DND-41 (cell line): ENCODE data around the gene CD37.

Experiments used
- ATAC-seq: fragments of 200-7000 bp; cut with Tn5 transposase; 3 replicates; pipeline ENCODE4 v1.9.1; 2021; ENCODE audit warnings: low read depth; ENCODE audit not compliant: insufficient read depth
- DNase-seq: peaks from one replicate; pipeline ENCODE4 v3.0.0-alpha.2; 2020
- H2AFZ ChIP-seq: 2 replicates; pipeline ENCODE4 v1.6.0; 2012; ENCODE audit warnings: low read depth, low read length
- H3K27ac ChIP-seq: 2 replicates; pipeline ENCODE4 v1.5.1; 2012; ENCODE audit warnings: low read length, inconsistent platforms
- H3K27me3 ChIP-seq: fragments of 200-600 bp; sonication (generic); 2 replicates; pipeline ENCODE4 v1.6.0; 2012; ENCODE audit warnings: low read length, mild to moderate bottlenecking, inconsistent platforms; ENCODE audit not compliant: insufficient read depth, poor library complexity
- H3K36me3 ChIP-seq: 2 replicates; pipeline ENCODE4 v1.5.1; 2012; ENCODE audit warnings: low read length, inconsistent platforms; ENCODE audit not compliant: insufficient read depth
- H3K4me1 ChIP-seq: 2 replicates; pipeline ENCODE4 v1.5.1; 2012; ENCODE audit warnings: mild to moderate bottlenecking, low read length; ENCODE audit not compliant: insufficient read depth
- H3K4me2 ChIP-seq: 2 replicates; pipeline ENCODE4 v1.6.0; 2012; ENCODE audit warnings: mild to moderate bottlenecking, moderate library complexity, low read length, inconsistent platforms; ENCODE audit not compliant: insufficient read depth
- H3K4me3 ChIP-seq, 2 experiments: fragments of 200-600 bp in 1 of 2; shearing (Covaris generic) in 1 of 2; 2 replicates each; pipeline ENCODE4 v1.5.1; 2012 to 2016; ENCODE audit warnings: inconsistent platforms in 2 of 2, low read length in 2 of 2, mild to moderate bottlenecking in 2 of 2, low read depth in 1 of 2, moderate library complexity in 1 of 2
- H3K79me2 ChIP-seq: 2 replicates; pipeline ENCODE4 v1.6.0; 2012; ENCODE audit warnings: low read length, inconsistent platforms; ENCODE audit not compliant: insufficient read depth
- H3K9ac ChIP-seq: 2 replicates; pipeline ENCODE4 v1.6.0; 2012; ENCODE audit warnings: low read depth, mild to moderate bottlenecking, inconsistent platforms, low read length, moderate library complexity
- H3K9me3 ChIP-seq: 2 replicates; pipeline ENCODE4 v1.5.1; 2012; ENCODE audit warnings: low read length, moderate library complexity, mild to moderate bottlenecking, inconsistent platforms; ENCODE audit not compliant: insufficient read depth, severe bottlenecking
- H4K20me1 ChIP-seq: 2 replicates; pipeline ENCODE4 v1.6.0; 2012; ENCODE audit warnings: low read length; ENCODE audit not compliant: insufficient read depth
- EZH2 ChIP-seq: IDR thresholded peaks from 3 replicates; pipeline ENCODE4 v1.6.1; 2012; ENCODE audit warnings: borderline replicate concordance, low read depth, mild to moderate bottlenecking, moderate library complexity, low read length, inconsistent platforms; ENCODE audit not compliant: severe bottlenecking
- TF ChIP-seq, protein P1 (sequence below): IDR thresholded peaks from 2 replicates; pipeline ENCODE4 v1.5.1; 2012; ENCODE audit warnings: borderline replicate concordance, low read length, moderate library complexity, mild to moderate bottlenecking; ENCODE audit not compliant: poor library complexity, severe bottlenecking; ENCODE audit errors: extremely low read depth

Gene CD37

DNA sequence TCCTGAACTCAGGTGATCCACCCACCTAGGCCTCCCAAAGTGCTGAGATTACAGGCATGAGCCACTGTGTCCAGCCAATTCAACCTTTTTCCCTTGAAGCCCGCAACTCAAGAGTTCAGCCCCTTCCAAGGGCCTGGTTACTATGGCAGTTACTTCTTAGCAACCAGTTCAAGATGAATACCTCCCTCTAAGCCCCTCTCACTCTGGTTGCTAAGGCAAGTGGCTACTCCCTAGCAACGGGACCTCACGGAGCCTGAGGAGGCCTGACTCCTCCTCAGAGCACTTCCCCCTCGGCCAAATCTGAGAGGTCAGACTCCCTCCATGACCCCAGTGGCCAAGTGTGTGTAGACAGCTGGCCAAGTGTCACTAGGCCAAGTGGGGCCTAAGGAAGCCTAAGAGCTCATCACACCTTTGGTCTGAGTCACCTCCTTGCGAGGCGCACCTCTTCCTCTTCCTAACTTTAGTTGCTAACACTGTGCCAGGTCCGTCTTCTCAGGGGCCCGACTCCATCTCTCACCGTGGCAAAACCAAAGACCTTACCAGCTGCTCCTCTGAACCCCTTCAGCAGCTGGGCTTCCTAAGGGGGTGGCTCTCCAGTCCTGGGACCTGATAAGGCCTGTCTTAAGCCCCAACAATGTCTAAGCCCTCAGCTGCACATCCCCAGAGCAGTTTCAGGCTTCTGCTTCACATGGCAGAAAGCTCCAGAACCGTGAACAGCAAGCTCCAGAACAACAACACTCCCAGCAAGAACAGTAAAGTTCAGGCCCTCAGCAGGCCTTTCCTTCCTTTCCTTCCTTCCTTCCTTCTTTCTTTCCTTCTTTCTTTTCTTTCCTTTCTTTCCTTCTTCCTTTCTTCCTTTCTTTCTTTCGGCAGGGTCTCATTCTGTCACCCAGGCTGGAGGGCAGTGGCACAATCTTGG is 9.6 kb downstream of the CD37 start:
- Histone ChIP-seq H3K27me3 (no peaks in the 10 kb centered on the region), H3K9me3 (no peaks in the 10 kb centered on the region), H4K20me1 (no peaks in the 10 kb centered on the region), H3K79me2 (no peaks in the 10 kb centered on the region), H2AFZ (no peak overlapping the region), H3K4me3 (no peak overlapping the region), H3K4me2 (no peak overlapping the region), H3K36me3 (no peaks in the 10 kb centered on the region), H3K4me1 (no peaks in the 10 kb centered on the region), H3K27ac (no peak overlapping the region), H3K9ac (no peak overlapping the region)
- ATAC-seq (no peak), DNase-seq (no peak)
- TF ChIP-seq, protein P1, sequence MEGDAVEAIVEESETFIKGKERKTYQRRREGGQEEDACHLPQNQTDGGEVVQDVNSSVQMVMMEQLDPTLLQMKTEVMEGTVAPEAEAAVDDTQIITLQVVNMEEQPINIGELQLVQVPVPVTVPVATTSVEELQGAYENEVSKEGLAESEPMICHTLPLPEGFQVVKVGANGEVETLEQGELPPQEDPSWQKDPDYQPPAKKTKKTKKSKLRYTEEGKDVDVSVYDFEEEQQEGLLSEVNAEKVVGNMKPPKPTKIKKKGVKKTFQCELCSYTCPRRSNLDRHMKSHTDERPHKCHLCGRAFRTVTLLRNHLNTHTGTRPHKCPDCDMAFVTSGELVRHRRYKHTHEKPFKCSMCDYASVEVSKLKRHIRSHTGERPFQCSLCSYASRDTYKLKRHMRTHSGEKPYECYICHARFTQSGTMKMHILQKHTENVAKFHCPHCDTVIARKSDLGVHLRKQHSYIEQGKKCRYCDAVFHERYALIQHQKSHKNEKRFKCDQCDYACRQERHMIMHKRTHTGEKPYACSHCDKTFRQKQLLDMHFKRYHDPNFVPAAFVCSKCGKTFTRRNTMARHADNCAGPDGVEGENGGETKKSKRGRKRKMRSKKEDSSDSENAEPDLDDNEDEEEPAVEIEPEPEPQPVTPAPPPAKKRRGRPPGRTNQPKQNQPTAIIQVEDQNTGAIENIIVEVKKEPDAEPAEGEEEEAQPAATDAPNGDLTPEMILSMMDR: no peak
- no peak for TF ChIP-seq EZH2

- Histone ChIP-seq H3K4me2 (no peak overlapping the region), H3K4me1 (no peaks in the 10 kb centered on the region), H3K27ac (no peak overlapping the region), H3K27me3 (no peaks in the 10 kb centered on the region), H2AFZ (no peak overlapping the region), H3K79me2 (no peaks in the 10 kb centered on the region), H3K9ac (no peak overlapping the region), H3K36me3 (no peaks in the 10 kb centered on the region), H3K9me3 (no peaks in the 10 kb centered on the region), H4K20me1 (no peaks in the 10 kb centered on the region), H3K4me3 (no peak overlapping the region)
- DNase-seq (no peak), ATAC-seq (no peak)
- TF ChIP-seq EZH2: no peak
- TF ChIP-seq, protein P1: no peak
Measured at GRCh38 chr19:49347191-49347590, 12.0 kb downstream of the CD37 start.

- H3K27me3 ChIP-seq: no peaks in the 10 kb centered on the region
- no peak overlapping the region for H3K9ac ChIP-seq
- no peak for TF ChIP-seq EZH2
- TF ChIP-seq, protein P1: no peak
- no peaks in the 10 kb centered on the region for H3K4me1 ChIP-seq
- no peak overlapping the region for H3K4me3 ChIP-seq
- ATAC-seq (peak; percentile 35; the same call in 1 of the 3 replicates), DNase-seq (no peak)
- H3K9me3 ChIP-seq: no peaks in the 10 kb centered on the region
- H2AFZ ChIP-seq: no peak overlapping the region; the same call in 1 of the 2 replicates
- no peaks in the 10 kb centered on the region for H4K20me1 ChIP-seq
- no peaks in the 10 kb centered on the region for H3K79me2 ChIP-seq
- H3K4me2 ChIP-seq: no peak overlapping the region
- no peak overlapping the region for H3K27ac ChIP-seq
- H3K36me3 ChIP-seq: no peaks in the 10 kb centered on the region
Measured at GRCh38 chr19:49347835-49348234, 12.6 kb downstream of the CD37 start.
